ENCODE results near the gene MRPS9. TPM values are rescaled to one million over a fixed set of nuclear protein-coding genes. Genes with fewer than 3 reads are reported as not detected.

The MRPS9 gene
- total and polyA plus RNA-seq, 2 of the 13 experiments (the other 11 are each of a cell fraction or from before 2014, with no cell fraction given), result 31.2 to 91.8 TPM

GRCh38 chr2:105061560-105061959 lies 23.7 kb downstream of the MRPS9 start:
- H4K20me1 ChIP-seq (ENCODE audit: insufficient read depth, low read length), result no peaks in the 10 kb centered on the region
- in situ Hi-C loops (cut with HindIII; ENCODE audit: extremely low pct_ligation_motif_present, low pct_unique_long_range_greater_than_20kb) (no loop called here), intact Hi-C loops (cut with micrococcal nuclease; ENCODE audit: unreplicated experiment) (no loop called here)
- H3K4me2 ChIP-seq (ENCODE audit: low read depth, low read length), result no peak overlapping the region
- CTCF ChIA-PET (ENCODE audit: low intra/inter-chr PET ratio, low total read pairs), result no interaction called here
- no peaks in the 10 kb centered on the region for H3K36me3 ChIP-seq (replicated peaks in 1 of 2; ENCODE audit: control insufficient read depth in 1 of 2, insufficient read depth in 2 of 2, low read length in 2 of 2)
- peaks cover 4% of the 10 kb centered on the region for H3K79me2 ChIP-seq (ENCODE audit: insufficient read depth, low read length)
- H3K27me3 ChIP-seq (ENCODE audit: control insufficient read depth in 1 of 2, insufficient read depth in 2 of 2, low read length in 2 of 2), result no peaks in the 10 kb centered on the region
- DNase-seq (ENCODE audit: low spot score) (no peak), FAIRE-seq (no peak), ATAC-seq (no peak)
- POLR2A ChIA-PET, result interaction anchor here (1.1 kb wide), 1 partner anchor 23 kb away, joined by 3 read pairs; the partner anchor contains the start of gene MRPS9
- BruUV-seq (replicated peaks), result no TSS peak
- no peak overlapping the region for H3K27ac ChIP-seq (ENCODE audit: extremely low read length, insufficient read depth, low read length)
- no peak overlapping the region for H2AFZ ChIP-seq (ENCODE audit: low read length)
- TF ChIP-seq SATB2 (CRISPR knock-in tag; IDR thresholded peaks at IDR 0.05) (no peak), RFXAP (CRISPR knock-in tag; IDR thresholded peaks at IDR 0.05; ENCODE audit: borderline replicate concordance) (no peak)
- no peaks in the 10 kb centered on the region for H3K9me3 ChIP-seq (ENCODE audit: low read length)
- no peaks in the 10 kb centered on the region for H3K4me1 ChIP-seq (ENCODE audit: insufficient read depth, low read length)
- no peak overlapping the region for H3K4me3 ChIP-seq (replicated peaks in 1 of 3; ENCODE audit: insufficient read depth in 1 of 3, low read depth in 2 of 3, low read length in 3 of 3)
- H3K9ac ChIP-seq (ENCODE audit: insufficient read depth, low read depth, low read length), result no peak overlapping the region
- WGBS (ENCODE audit: low lambda C conversion rate), result 94% methylated on average over 3 of the region's 3 CpGs

GRCh38 chr2:105062158-105062557 lies 24.3 kb downstream of the MRPS9 start:
- no peak for ATAC-seq
- in situ Hi-C loops (cut with HindIII; ENCODE audit: extremely low pct_ligation_motif_present, low pct_unique_long_range_greater_than_20kb) (no loop called here), intact Hi-C loops (cut with micrococcal nuclease; ENCODE audit: unreplicated experiment) (no loop called here)
- no peak overlapping the region for H2AFZ ChIP-seq (ENCODE audit: low read length)
- no peaks in the 10 kb centered on the region for H3K9me3 ChIP-seq (ENCODE audit: low read length)
- POLR2A ChIA-PET, result no interaction called here
- no peaks in the 10 kb centered on the region for H3K27me3 ChIP-seq (ENCODE audit: control insufficient read depth in 1 of 2, insufficient read depth in 2 of 2, low read length in 2 of 2)
- no peak overlapping the region for H3K4me3 ChIP-seq (replicated peaks in 1 of 3; ENCODE audit: insufficient read depth in 1 of 3, low read depth in 2 of 3, low read length in 3 of 3)
- H3K27ac ChIP-seq (ENCODE audit: extremely low read length, insufficient read depth, low read length), result no peak overlapping the region
- CTCF ChIA-PET (ENCODE audit: low intra/inter-chr PET ratio, low total read pairs), result no interaction called here
- no TSS peak for BruUV-seq (replicated peaks)
- H3K36me3 ChIP-seq (replicated peaks in 1 of 2; ENCODE audit: control insufficient read depth in 1 of 2, insufficient read depth in 2 of 2, low read length in 2 of 2), result no peaks in the 10 kb centered on the region
- no peak overlapping the region for H3K4me2 ChIP-seq (ENCODE audit: low read depth, low read length)
- no peak overlapping the region for H3K9ac ChIP-seq (ENCODE audit: insufficient read depth, low read depth, low read length)
- no peaks in the 10 kb centered on the region for H3K4me1 ChIP-seq (ENCODE audit: insufficient read depth, low read length)
- no peaks in the 10 kb centered on the region for H4K20me1 ChIP-seq (ENCODE audit: insufficient read depth, low read length)
- WGBS (ENCODE audit: low lambda C conversion rate), result 96% methylated on average over 5 of the region's 5 CpGs
- no peak for FAIRE-seq
- DNase-seq (ENCODE audit: low spot score), result no peak
- peaks cover 4% of the 10 kb centered on the region for H3K79me2 ChIP-seq (ENCODE audit: insufficient read depth, low read length)
- TF ChIP-seq TFDP1 (CRISPR knock-in tag; IDR thresholded peaks at IDR 0.05; ENCODE audit: borderline replicate concordance) (no peak), IRF1 (CRISPR knock-in tag; IDR thresholded peaks at IDR 0.05; ENCODE audit: low read depth) (no peak), ZNF546 (CRISPR knock-in tag; conservative IDR thresholded peaks at IDR 0.05) (no peak), ZNF841 (CRISPR knock-in tag; IDR thresholded peaks at IDR 0.05; ENCODE audit: borderline replicate concordance) (no peak), ZNF292 (CRISPR knock-in tag; IDR thresholded peaks at IDR 0.05; ENCODE audit: borderline replicate concordance, low read depth) (no peak), SIN3A (IDR thresholded peaks at IDR 0.05; ENCODE audit: borderline replicate concordance, low read depth, low read length) (no peak), RFXANK (CRISPR knock-in tag; IDR thresholded peaks at IDR 0.05) (no peak), ZBTB20 (CRISPR knock-in tag; IDR thresholded peaks at IDR 0.05; ENCODE audit: borderline replicate concordance, low read depth) (no peak), HOXD1 (CRISPR knock-in tag; IDR thresholded peaks at IDR 0.05) (no peak), ZNF550 (CRISPR knock-in tag; IDR thresholded peaks at IDR 0.05; ENCODE audit: borderline replicate concordance) (no peak), BRCA1 (CRISPR knock-in tag; IDR thresholded peaks at IDR 0.05) (no peak), KLF9 (CRISPR knock-in tag; IDR thresholded peaks at IDR 0.05; ENCODE audit: low read depth) (no peak), ZNF652 (CRISPR knock-in tag; IDR thresholded peaks at IDR 0.05; ENCODE audit: borderline replicate concordance, low read depth) (no peak), NONO (IDR thresholded peaks at IDR 0.05) (no peak), NONO (CRISPR knock-in tag; conservative IDR thresholded peaks at IDR 0.05) (no peak), ZIK1 (CRISPR knock-in tag; IDR thresholded peaks at IDR 0.05; ENCODE audit: borderline replicate concordance, low read depth) (no peak)

Data from HepG2 (cell line).